Body of pancreas (tissue), 4 donors: ENCODE measurements around the gene YEATS4. TPM values are rescaled to one million over a fixed set of nuclear protein-coding genes. Genes with fewer than 3 reads are reported as not detected.

Source experiments
- ATAC-seq: fragments of 150-250 bp; one replicate; pipeline ENCODE4 v1.9.1; 2016
- DNase-seq, 4 donors: peaks; one replicate each; pipeline ENCODE4 v3.0.0-alpha.2; 2019
- H3K27ac ChIP-seq, 4 donors: fragments of 200-600 bp; sonication (generic); 1 replicate in 3 of 4; 2 replicates in 1 of 4; pipeline versions ENCODE4 v1.5.1 to v1.6.1; 2016 to 2019; ENCODE audit warnings: mild to moderate bottlenecking in 1 of 4, mixed read lengths in 1 of 4, moderate library complexity in 1 of 4
- H3K27me3 ChIP-seq, 2 donors: fragments of 200-600 bp; sonication (generic); one replicate each; pipeline ENCODE4 v1.6.0; 2016; ENCODE audit warnings: mild to moderate bottlenecking in 1 of 2
- H3K36me3 ChIP-seq, 2 donors: fragments of 200-600 bp; sonication (generic); replicated peaks in 1 of 2; 2 replicates each; pipeline ENCODE4 v1.5.1; 2016; ENCODE audit warnings: low read depth in 2 of 2; ENCODE audit not compliant: insufficient read depth in 1 of 2
- H3K4me1 ChIP-seq: fragments of 200-600 bp; sonication (generic); one replicate; pipeline ENCODE4 v1.6.0; 2016
- H3K4me3 ChIP-seq, 2 donors: fragments of 200-600 bp; sonication (generic); 1 replicate in 1 of 2; 2 replicates in 1 of 2; pipeline ENCODE4 v1.5.1; 2016 to 2019
- H3K9me3 ChIP-seq, 3 donors: fragments of 200-600 bp; sonication (generic); 1 replicate in 2 of 3; 2 replicates in 1 of 3; pipeline ENCODE4 v1.5.1; 2016
- CTCF ChIP-seq, 7 experiments: fragments of 450-650 bp in 4 of 7; fragments of 200-600 bp in 3 of 7; sonication (generic) in 3 of 7; IDR thresholded peaks; one replicate each; pipeline ENCODE4 v1.5.1; 2016 to 2019; ENCODE audit warnings: antibody characterized with exemption in 7 of 7
- POLR2A ChIP-seq, 3 donors: fragments of 450-650 bp; IDR thresholded peaks; one replicate each; pipeline ENCODE4 v1.6.1; 2016; ENCODE audit warnings: antibody characterized with exemption in 3 of 3, mild to moderate bottlenecking in 2 of 3
- WGBS, 2 donors: methylation state at CpG; one replicate each; pipeline ENCODE4 v1.1.5; 2017; 5-methylcytosine and 5-hydroxymethylcytosine counted together
- intact Hi-C: fragments of 100-400 bp; cut with DNase I; formaldehyde crosslinking; loops from one replicate; pipeline ENCODE4 v1.15.1; 2023
- total RNA-seq, 2 donors: library from RNA; depleted of rRNA; stranded (reverse); fragments of >200 nt; gene quantifications; one replicate each; pipeline ENCODE4 v1.1.0, GENCODE V29; 2016

YEATS4 gene
- total RNA-seq, 2 donors from 2014 or later: 14.3 to 15.8 TPM

GRCh38 chr12:69341328-69341727, 18.2 kb upstream of the YEATS4 start:
- TF ChIP-seq CTCF (IDR thresholded peaks at IDR 0.05) (no peak), POLR2A (IDR thresholded peaks at IDR 0.05) (no peak)
- no peaks in the 10 kb centered on the region for H3K27me3 ChIP-seq
- peaks cover 89% of the 10 kb centered on the region for H3K4me1 ChIP-seq
- WGBS, 2 donors: 61 to 77% methylated on average over 5 of the region's 5 CpGs
- no peak for ATAC-seq
- intact Hi-C loops: no loop called here
- DNase-seq: peak in 1 of 4 donors; percentile 43
- peak overlapping the region; percentile 75 to 94 (median 84) for H3K27ac ChIP-seq
- H3K36me3 ChIP-seq: no peaks in the 10 kb centered on the region
- no peak overlapping the region for H3K4me3 ChIP-seq
- H3K9me3 ChIP-seq: no peaks in the 10 kb centered on the region

DNA sequence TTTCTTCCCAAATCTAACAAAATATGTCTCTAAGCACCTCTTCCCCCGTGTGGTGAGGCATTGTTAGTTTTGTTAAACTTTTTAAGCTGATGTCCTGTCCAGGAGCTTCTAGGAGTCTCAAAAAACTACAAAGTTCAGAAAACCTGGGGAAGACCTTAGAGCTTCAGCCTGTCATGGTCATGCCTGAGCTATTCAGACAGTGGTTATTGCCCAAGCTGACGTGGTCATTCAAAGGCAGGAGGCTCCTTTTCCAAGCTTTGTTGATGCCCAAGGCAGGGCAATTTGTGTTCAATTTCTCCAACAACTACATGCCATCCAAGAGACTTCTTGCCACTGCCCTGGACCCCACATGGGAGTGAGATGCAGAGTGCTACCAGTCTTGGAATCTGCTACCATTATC, 17.1 kb upstream of the YEATS4 start:
- TF ChIP-seq CTCF (IDR thresholded peaks at IDR 0.05) (no peak), POLR2A (IDR thresholded peaks at IDR 0.05) (no peak)
- no peak for ATAC-seq

DNA sequence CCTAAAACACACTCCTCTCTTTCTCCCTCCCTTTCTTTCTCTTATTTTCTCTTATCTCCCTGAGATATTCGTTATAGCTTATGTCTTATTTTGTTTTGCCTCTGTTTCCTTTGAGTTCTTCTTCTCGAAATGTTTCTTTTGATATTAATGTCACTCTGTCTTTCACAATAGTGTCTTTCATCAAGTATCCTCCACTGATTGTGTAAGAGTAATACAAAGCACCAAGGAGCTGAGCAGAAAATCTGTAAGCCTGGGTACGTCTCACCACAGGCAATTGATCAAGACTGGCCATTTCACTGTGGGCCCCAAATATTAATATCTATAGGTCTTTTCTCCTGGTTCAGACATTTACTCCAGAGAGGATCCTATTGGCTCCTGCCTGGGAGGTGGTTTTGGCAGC, 16.2 kb upstream of the YEATS4 start:
- H3K27ac ChIP-seq: peak overlapping the region; percentile 28 to 94 (median 80)
- H3K4me1 ChIP-seq: peaks cover 90% of the 10 kb centered on the region
- WGBS, 2 donors: 49 to 52% methylated on average over 3 of the region's 3 CpGs

More for the DNA sequence above, 17.1 kb upstream of the YEATS4 start:
- DNase-seq: no peak
- peak overlapping the region; percentile 19 to 94 (median 80) for H3K27ac ChIP-seq
- no peak overlapping the region for H3K4me3 ChIP-seq
- no peaks in the 10 kb centered on the region for H3K27me3 ChIP-seq
- intact Hi-C loops: no loop called here
- H3K4me1 ChIP-seq: peaks cover 92% of the 10 kb centered on the region
- no peaks in the 10 kb centered on the region for H3K36me3 ChIP-seq
- no peaks in the 10 kb centered on the region for H3K9me3 ChIP-seq
- 72 to 73% methylated on average over 2 of the region's 2 CpGs for WGBS, 2 donors

GRCh38 chr12:69343885-69344612, 15.5 kb upstream of the YEATS4 start:
- intact Hi-C loops: no loop called here
- no peak for ATAC-seq
- 34 to 47% methylated on average over 3 of the region's 3 CpGs for WGBS, 2 donors
- no peaks in the 10 kb centered on the region for H3K9me3 ChIP-seq
- H3K4me1 ChIP-seq: peaks cover 90% of the 10 kb centered on the region
- H3K36me3 ChIP-seq: no peaks in the 10 kb centered on the region
- H3K27me3 ChIP-seq: no peaks in the 10 kb centered on the region
- TF ChIP-seq POLR2A (IDR thresholded peaks at IDR 0.05) (no peak), CTCF (IDR thresholded peaks at IDR 0.05) (no peak)
- H3K4me3 ChIP-seq: no peak overlapping the region
- peak overlapping the region; percentile 32 to 94 (median 80) for H3K27ac ChIP-seq
- DNase-seq: no peak

More for the DNA sequence above, 16.2 kb upstream of the YEATS4 start:
- Histone ChIP-seq H3K36me3 (no peaks in the 10 kb centered on the region), H3K4me3 (no peak overlapping the region), H3K27me3 (no peaks in the 10 kb centered on the region), H3K9me3 (no peaks in the 10 kb centered on the region)
- no peak for DNase-seq
- intact Hi-C loops: no loop called here
- TF ChIP-seq CTCF (IDR thresholded peaks at IDR 0.05): no peak
- TF ChIP-seq POLR2A (IDR thresholded peaks at IDR 0.05): no peak
- ATAC-seq: no peak

GRCh38 chr12:69345077-69345476, 14.5 kb upstream of the YEATS4 start:
- Histone ChIP-seq H3K4me1 (peaks cover 90% of the 10 kb centered on the region), H3K9me3 (no peaks in the 10 kb centered on the region), H3K27ac (peak overlapping the region; percentile 32 to 94 (median 80)), H3K4me3 (no peak overlapping the region), H3K27me3 (no peaks in the 10 kb centered on the region), H3K36me3 (no peaks in the 10 kb centered on the region)
- intact Hi-C loops: no loop called here
- DNase-seq (no peak), ATAC-seq (no peak)
- TF ChIP-seq CTCF (IDR thresholded peaks at IDR 0.05) (no peak), POLR2A (IDR thresholded peaks at IDR 0.05) (no peak)
- WGBS, 2 donors: 67 to 68% methylated on average over 2 of the region's 2 CpGs
